ENCODE results near the gene PMVK.

Gene PMVK

GRCh38 chr1:154952664-154953063 lies 16.1 kb upstream of the PMVK start:
- TF ChIP-seq POLR2AphosphoS5 (IDR thresholded peaks at IDR 0.05; ENCODE audit: low read depth, low read length) (no peak), SIN3A (IDR thresholded peaks at IDR 0.05; ENCODE audit: borderline replicate concordance, insufficient read depth, low read length) (no peak), REST (IDR thresholded peaks at IDR 0.05; ENCODE audit: insufficient read depth in 1 of 2, low read depth in 2 of 2, low read length in 2 of 2) (no peak), TAF1 (IDR thresholded peaks at IDR 0.05; ENCODE audit: borderline replicate concordance, insufficient read depth, low read length) (no peak), FOXP2 (optimal IDR thresholded peaks at IDR 0.05; ENCODE audit: borderline replicate concordance, extremely low read depth, extremely low read length, insufficient read depth) (no peak)

GRCh38 chr1:154951901-154952657 lies 15.6 kb upstream of the PMVK start:
- TF ChIP-seq FOXP2 (optimal IDR thresholded peaks at IDR 0.05; ENCODE audit: borderline replicate concordance, extremely low read depth, extremely low read length, insufficient read depth) (no peak), POLR2AphosphoS5 (IDR thresholded peaks at IDR 0.05; ENCODE audit: low read depth, low read length) (no peak), TAF1 (IDR thresholded peaks at IDR 0.05; ENCODE audit: borderline replicate concordance, insufficient read depth, low read length) (no peak)

- no peak for TF ChIP-seq FOXP2 (optimal IDR thresholded peaks at IDR 0.05; ENCODE audit: borderline replicate concordance, extremely low read depth, extremely low read length, insufficient read depth)
- no peak for TF ChIP-seq POLR2AphosphoS5 (IDR thresholded peaks at IDR 0.05; ENCODE audit: low read depth, low read length)
- no peak for TF ChIP-seq REST (IDR thresholded peaks at IDR 0.05; ENCODE audit: insufficient read depth in 1 of 2, low read depth in 2 of 2, low read length in 2 of 2)
- TF ChIP-seq SIN3A (IDR thresholded peaks at IDR 0.05; ENCODE audit: borderline replicate concordance, insufficient read depth, low read length) = no peak
- TF ChIP-seq TAF1 (IDR thresholded peaks at IDR 0.05; ENCODE audit: borderline replicate concordance, insufficient read depth, low read length) = no peak
Measured at GRCh38 chr1:154948079-154948478, 11.6 kb upstream of the PMVK start.

GRCh38 chr1:154945962-154946850 lies 9.7 kb upstream of the PMVK start:
- TF ChIP-seq SIN3A (IDR thresholded peaks at IDR 0.05; ENCODE audit: borderline replicate concordance, insufficient read depth, low read length) (no peak), TAF1 (IDR thresholded peaks at IDR 0.05; ENCODE audit: borderline replicate concordance, insufficient read depth, low read length) (no peak), FOXP2 (optimal IDR thresholded peaks at IDR 0.05; ENCODE audit: borderline replicate concordance, extremely low read depth, extremely low read length, insufficient read depth) (no peak), REST (IDR thresholded peaks at IDR 0.05; ENCODE audit: insufficient read depth in 1 of 2, low read depth in 2 of 2, low read length in 2 of 2) (no peak), POLR2AphosphoS5 (IDR thresholded peaks at IDR 0.05; ENCODE audit: low read depth, low read length) (no peak)

- no peak for TF ChIP-seq POLR2AphosphoS5 (IDR thresholded peaks at IDR 0.05; ENCODE audit: low read depth, low read length)
- no peak for TF ChIP-seq FOXP2 (optimal IDR thresholded peaks at IDR 0.05; ENCODE audit: borderline replicate concordance, extremely low read depth, extremely low read length, insufficient read depth)
- TF ChIP-seq TAF1 (IDR thresholded peaks at IDR 0.05; ENCODE audit: borderline replicate concordance, insufficient read depth, low read length) = no peak
- TF ChIP-seq REST (IDR thresholded peaks at IDR 0.05; ENCODE audit: insufficient read depth in 1 of 2, low read depth in 2 of 2, low read length in 2 of 2) = no peak
- TF ChIP-seq SIN3A (IDR thresholded peaks at IDR 0.05; ENCODE audit: borderline replicate concordance, insufficient read depth, low read length) = no peak
Measured at GRCh38 chr1:154945160-154945961, 8.8 kb upstream of the PMVK start.

All from PFSK-1 (cell line).